Thymus (tissue), 11 donors: ENCODE data around the gene YIPF1. TPM values are rescaled to one million over a fixed set of nuclear protein-coding genes. Genes with fewer than 3 reads are reported as not detected.
"Not testable (repeated sequence)": the region's sequence is repeated elsewhere in the genome, so short reads cannot be mapped to it uniquely, and the experiment has no call there.

Source experiments
- DNase-seq, 9 donors: peaks; one replicate each; pipeline ENCODE4 v3.0.0-alpha.2; 2013; ENCODE audit warnings: low spot score in 9 of 9, low read depth in 6 of 9, missing footprints in 1 of 9
- H3K27ac ChIP-seq, 2 donors: one replicate each; pipeline ENCODE4 v1.5.1; 2013; ENCODE audit warnings: control low read depth in 1 of 2, low read depth in 1 of 2, low read length in 1 of 2, mild to moderate bottlenecking in 1 of 2, moderate library complexity in 1 of 2
- H3K27me3 ChIP-seq, 2 donors: one replicate each; pipeline ENCODE4 v1.5.1; 2013; ENCODE audit warnings: low read length in 1 of 2; ENCODE audit not compliant: control insufficient read depth in 2 of 2, insufficient read depth in 1 of 2
- H3K36me3 ChIP-seq, 2 donors: one replicate each; pipeline ENCODE4 v1.5.1; 2013; ENCODE audit warnings: low read length in 1 of 2, mild to moderate bottlenecking in 1 of 2, moderate library complexity in 1 of 2; ENCODE audit not compliant: control insufficient read depth in 2 of 2, insufficient read depth in 2 of 2
- H3K4me1 ChIP-seq, 2 donors: one replicate each; pipeline ENCODE4 v1.5.1; 2013; ENCODE audit warnings: low read length in 2 of 2; ENCODE audit not compliant: control insufficient read depth in 2 of 2, insufficient read depth in 2 of 2
- H3K4me3 ChIP-seq, 2 donors: one replicate each; pipeline ENCODE4 v1.5.1; 2013; ENCODE audit warnings: low read length in 2 of 2, control low read depth in 1 of 2, mild to moderate bottlenecking in 1 of 2
- H3K9me3 ChIP-seq, 2 donors: one replicate each; pipeline ENCODE4 v1.5.1; 2013; ENCODE audit warnings: low read length in 1 of 2, mild to moderate bottlenecking in 1 of 2; ENCODE audit not compliant: control insufficient read depth in 2 of 2, insufficient read depth in 1 of 2
- WGBS: extraction: QIAGEN DNeasy Blood & Tissue Kit; methylation state at CpG from one replicate; pipeline ENCODE4 v1.1.7; 2013; 5-methylcytosine and 5-hydroxymethylcytosine counted together
- polyA plus RNA-seq: library from polyadenylated mRNA; stranded (reverse); fragments of 200-250 nt; gene quantifications from one replicate; pipeline ENCODE4 v1.2.3, GENCODE V29; 2013
- total RNA-seq: library from RNA; stranded (reverse); fragments of 120-200 nt; gene quantifications from one replicate; pipeline ENCODE4 v1.2.4, GENCODE V29; 2013
- donor health status: healthy.

Gene YIPF1
- total and polyA plus RNA-seq, 2 donors: 26.4 to 29.6 TPM

- H3K36me3 ChIP-seq: peaks cover 3% of the 10 kb centered on the region in 2 donors
- peak overlapping the region in 1 of 2 donors; percentile 42 for H3K27ac ChIP-seq
- H3K4me1 ChIP-seq: peaks cover 4 to 6% of the 10 kb centered on the region in 2 donors
- H3K4me3 ChIP-seq: peak overlapping the region; percentile 58 to 66
- H3K9me3 ChIP-seq: peaks cover 0 to 1% of the 10 kb centered on the region in 2 donors
- DNase-seq: no peak
- no peaks in the 10 kb centered on the region for H3K27me3 ChIP-seq
- WGBS: under 1% methylated on average over 5 of the region's 5 CpGs
These were observed 52.0 kb downstream of the YIPF1 start for GRCh38 chr1:53837646-53837923.

DNA sequence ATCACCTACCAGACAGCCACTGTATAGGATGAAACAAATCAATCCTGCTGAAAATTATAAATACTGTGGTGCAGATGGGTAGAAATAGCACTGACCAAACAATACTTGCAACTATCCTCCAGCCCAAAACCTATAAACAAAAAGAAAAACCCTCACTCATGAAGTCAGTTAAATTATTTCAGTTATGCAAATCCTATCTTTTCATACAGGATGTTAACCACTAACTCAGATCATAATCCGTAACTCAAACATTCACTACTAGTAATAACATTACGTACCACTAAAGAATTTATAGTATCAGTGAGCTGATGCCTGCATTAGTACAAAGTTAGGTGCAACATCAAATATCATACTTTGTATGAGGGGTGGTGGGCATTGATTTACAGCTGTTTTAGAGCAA lies 54.1 kb downstream of the YIPF1 start:
- Histone ChIP-seq H3K4me1 (peaks cover 4 to 6% of the 10 kb centered on the region in 2 donors), H3K27me3 (no peaks in the 10 kb centered on the region), H3K27ac (no peak overlapping the region), H3K9me3 (no peaks in the 10 kb centered on the region), H3K36me3 (peaks cover 3% of the 10 kb centered on the region in 2 donors), H3K4me3 (no peak overlapping the region)
- WGBS: 97% methylated on average over 2 of the region's 2 CpGs
- DNase-seq: no peak

DNA sequence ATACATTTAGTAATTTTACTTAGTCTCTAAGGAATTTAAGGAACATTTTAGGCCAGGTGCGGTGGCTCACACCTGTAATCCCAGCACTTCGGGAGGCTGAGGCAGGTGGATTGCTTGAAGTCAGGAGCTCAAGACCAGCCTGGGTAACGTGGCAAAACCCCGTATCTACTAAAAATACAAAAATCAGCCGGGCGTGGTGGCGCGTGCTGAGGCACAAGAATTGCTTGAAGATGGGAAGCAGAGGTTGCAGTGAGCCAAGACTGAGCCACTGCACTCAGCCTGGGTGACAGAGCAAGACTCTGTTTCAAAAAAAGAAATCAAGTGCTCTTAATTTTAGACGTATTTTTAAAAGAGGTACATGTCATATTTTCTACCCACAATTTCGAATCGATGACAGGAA lies 54.8 kb downstream of the YIPF1 start:
- no peak for DNase-seq
- Histone ChIP-seq H3K4me3 (no peak overlapping the region), H3K27me3 (no peaks in the 10 kb centered on the region), H3K27ac (no peak overlapping the region), H3K36me3 (peaks cover 3% of the 10 kb centered on the region in 2 donors), H3K4me1 (peaks cover 4 to 6% of the 10 kb centered on the region in 2 donors), H3K9me3 (no peaks in the 10 kb centered on the region)
- WGBS: 96% methylated on average over 11 of the region's 11 CpGs

- Histone ChIP-seq H3K4me1 (peaks cover 4 to 6% of the 10 kb centered on the region in 2 donors), H3K36me3 (peaks cover 3 to 12% of the 10 kb centered on the region in 2 donors), H3K4me3 (no peak overlapping the region), H3K27me3 (no peaks in the 10 kb centered on the region), H3K27ac (no peak overlapping the region), H3K9me3 (no peaks in the 10 kb centered on the region)
- no peak for DNase-seq
- WGBS: over 99% methylated on average over 4 of the region's 4 CpGs
These were observed 56.2 kb downstream of the YIPF1 start for GRCh38 chr1:53833393-53833792.

DNA sequence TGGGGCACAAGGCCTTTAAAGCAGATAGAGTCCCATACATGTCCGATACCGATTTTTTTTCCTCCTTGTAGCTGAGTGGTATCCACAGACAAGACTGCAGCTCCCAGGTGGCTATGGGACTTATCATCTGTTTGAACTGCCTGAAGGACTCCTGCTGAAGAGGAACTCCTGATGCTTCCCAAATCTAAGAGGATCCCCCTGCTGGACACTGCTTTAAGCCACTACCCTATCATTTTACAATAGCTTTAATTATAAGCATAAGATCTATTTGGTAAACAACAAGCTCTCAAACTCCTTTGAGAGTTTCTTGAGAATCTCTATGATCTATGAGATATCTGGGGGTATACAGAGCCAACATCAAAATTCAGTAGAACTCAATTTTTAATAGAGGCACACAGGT lies 63.2 kb downstream of the YIPF1 start:
- DNase-seq: no peak
- H3K9me3 ChIP-seq: no peaks in the 10 kb centered on the region
- 98% methylated on average over 2 of the region's 2 CpGs for WGBS
- peaks cover 31 to 55% of the 10 kb centered on the region in 2 donors for H3K36me3 ChIP-seq
- no peak overlapping the region for H3K27ac ChIP-seq
- H3K27me3 ChIP-seq: no peaks in the 10 kb centered on the region
- H3K4me1 ChIP-seq: no peaks in the 10 kb centered on the region
- H3K4me3 ChIP-seq: no peak overlapping the region

- no peak for DNase-seq
- H3K4me1 ChIP-seq: no peaks in the 10 kb centered on the region
- no peaks in the 10 kb centered on the region for H3K27me3 ChIP-seq
- 97% methylated on average over 6 of the region's 6 CpGs for WGBS
- peaks cover 31 to 59% of the 10 kb centered on the region in 2 donors for H3K36me3 ChIP-seq
- no peak overlapping the region for H3K27ac ChIP-seq
- no peak overlapping the region for H3K4me3 ChIP-seq
- no peaks in the 10 kb centered on the region for H3K9me3 ChIP-seq
These were observed 64.3 kb downstream of the YIPF1 start for GRCh38 chr1:53825306-53825705.

GRCh38 chr1:53822931-53823330 lies 66.7 kb downstream of the YIPF1 start:
- Histone ChIP-seq H3K27me3 (no peaks in the 10 kb centered on the region), H3K27ac (no peak overlapping the region), H3K4me1 (no peaks in the 10 kb centered on the region), H3K9me3 (no peaks in the 10 kb centered on the region), H3K36me3 (peaks cover 30 to 50% of the 10 kb centered on the region in 2 donors), H3K4me3 (no peak overlapping the region)
- 99% methylated on average over 3 of the region's 3 CpGs for WGBS
- DNase-seq: no peak

DNA sequence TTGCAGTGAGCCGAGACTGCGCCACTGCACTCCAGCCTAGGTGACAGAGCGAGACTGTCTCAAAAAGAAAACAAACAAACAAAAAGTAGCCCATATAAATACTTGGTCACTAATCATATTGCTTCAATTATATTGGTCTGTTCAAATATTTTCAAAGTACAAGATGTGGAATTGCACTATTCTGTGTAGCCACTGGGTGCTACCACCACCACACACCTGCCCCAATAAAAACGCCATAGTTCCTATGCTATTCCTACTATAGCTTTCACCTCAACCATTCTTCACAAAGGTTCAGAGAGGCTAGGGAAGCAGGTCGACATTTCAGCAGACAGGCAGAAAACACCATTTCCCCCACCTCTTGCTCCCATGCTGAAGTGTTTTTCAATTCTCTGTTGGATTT lies 68.2 kb downstream of the YIPF1 start:
- WGBS: 97% methylated on average over 5 of the region's 5 CpGs
- DNase-seq: no peak
- Histone ChIP-seq H3K4me1 (no peaks in the 10 kb centered on the region), H3K27me3 (no peaks in the 10 kb centered on the region), H3K36me3 (peaks cover 28 to 51% of the 10 kb centered on the region in 2 donors), H3K27ac (no peak overlapping the region), H3K4me3 (no peak overlapping the region), H3K9me3 (no peaks in the 10 kb centered on the region)

DNA sequence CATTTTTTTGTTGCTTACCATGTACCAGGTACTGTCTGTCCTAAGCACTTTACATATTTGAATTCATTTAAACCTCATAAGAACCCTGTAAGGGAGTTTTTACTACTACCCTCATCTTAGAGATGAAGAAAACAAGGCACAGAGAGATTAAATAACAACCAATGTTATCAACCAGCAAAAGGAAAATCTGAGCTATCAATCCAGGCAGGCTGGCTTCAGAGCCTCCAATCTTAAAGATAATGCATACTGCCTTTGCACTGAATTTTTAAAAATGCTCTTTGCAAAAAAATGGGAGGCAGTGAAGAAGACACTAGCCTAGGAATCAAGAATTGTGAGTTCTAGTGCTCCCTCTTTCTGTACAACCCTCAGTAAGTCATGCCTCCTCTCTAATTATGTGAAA lies 70.2 kb downstream of the YIPF1 start:
- DNase-seq: no peak
- H3K27ac ChIP-seq: no peak overlapping the region
- no peaks in the 10 kb centered on the region for H3K4me1 ChIP-seq
- peaks cover 14 to 36% of the 10 kb centered on the region in 2 donors for H3K36me3 ChIP-seq
- H3K27me3 ChIP-seq: no peaks in the 10 kb centered on the region
- H3K4me3 ChIP-seq: no peak overlapping the region
- H3K9me3 ChIP-seq: no peaks in the 10 kb centered on the region

DNA sequence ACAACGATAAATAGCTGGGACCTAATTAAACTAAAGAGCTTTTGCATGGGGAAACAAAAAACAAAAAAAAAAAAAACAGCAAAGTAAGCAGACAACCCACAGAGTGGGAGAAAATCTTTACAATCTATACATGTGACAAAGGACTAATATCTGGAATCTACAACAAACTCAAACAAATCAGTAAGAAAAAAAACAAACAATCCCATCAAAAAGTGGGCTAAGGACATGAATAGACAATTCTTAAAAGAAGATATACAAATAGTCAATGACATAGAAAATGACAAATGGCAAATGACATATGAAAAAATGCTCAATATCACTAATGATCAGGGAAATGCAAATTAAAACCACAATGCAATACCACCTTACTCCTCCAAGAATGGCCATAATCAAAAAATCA lies 73.0 kb downstream of the YIPF1 start:
- H3K4me3 ChIP-seq, H3K9me3 ChIP-seq, DNase-seq, H3K4me1 ChIP-seq, H3K27me3 ChIP-seq, H3K27ac ChIP-seq: not testable (repeated sequence)
- H3K36me3 ChIP-seq: peaks cover 8 to 24% of the 10 kb centered on the region in 2 donors
- WGBS: 100% methylated on average over 1 of the region's 1 CpG
